Subcutaneous abdominal adipose tissue (tissue), 5 donors: ENCODE measurements around the gene CBFA2T3.

Experiments used
- H3K27ac ChIP-seq: one replicate; pipeline ENCODE4 v1.7.0; 2013; ENCODE audit warnings: low read depth, mild to moderate bottlenecking, inconsistent platforms, low read length, moderate library complexity
- H3K27me3 ChIP-seq, 5 donors: one replicate each; pipeline ENCODE4 v1.7.0; 2013; ENCODE audit warnings: low read length in 5 of 5, inconsistent platforms in 1 of 5; ENCODE audit not compliant: control insufficient read depth in 5 of 5, insufficient read depth in 4 of 5
- H3K36me3 ChIP-seq, 5 donors: one replicate each; pipeline ENCODE4 v1.7.0; 2013; ENCODE audit warnings: low read length in 5 of 5; ENCODE audit not compliant: control insufficient read depth in 5 of 5, insufficient read depth in 5 of 5
- H3K4me1 ChIP-seq, 5 donors: one replicate each; pipeline ENCODE4 v1.7.0; 2013; ENCODE audit warnings: low read length in 5 of 5, mild to moderate bottlenecking in 3 of 5, moderate library complexity in 1 of 5; ENCODE audit not compliant: control insufficient read depth in 5 of 5, insufficient read depth in 5 of 5
- H3K4me3 ChIP-seq, 5 donors: one replicate each; pipeline ENCODE4 v1.7.0; 2013; ENCODE audit warnings: low read length in 5 of 5, low read depth in 1 of 5
- H3K9ac ChIP-seq, 5 donors: one replicate each; pipeline ENCODE4 v1.7.0; 2013; ENCODE audit warnings: low read length in 5 of 5, mild to moderate bottlenecking in 4 of 5, moderate library complexity in 3 of 5
- H3K9me3 ChIP-seq, 5 donors: one replicate each; pipeline ENCODE4 v1.7.0; 2013; ENCODE audit warnings: low read length in 5 of 5; ENCODE audit not compliant: control insufficient read depth in 5 of 5
- donor health status: healthy.
- donor health status: healthy.
- donor health status: healthy.
- donor health status: healthy.
- donor health status: healthy.

Gene CBFA2T3

DNA sequence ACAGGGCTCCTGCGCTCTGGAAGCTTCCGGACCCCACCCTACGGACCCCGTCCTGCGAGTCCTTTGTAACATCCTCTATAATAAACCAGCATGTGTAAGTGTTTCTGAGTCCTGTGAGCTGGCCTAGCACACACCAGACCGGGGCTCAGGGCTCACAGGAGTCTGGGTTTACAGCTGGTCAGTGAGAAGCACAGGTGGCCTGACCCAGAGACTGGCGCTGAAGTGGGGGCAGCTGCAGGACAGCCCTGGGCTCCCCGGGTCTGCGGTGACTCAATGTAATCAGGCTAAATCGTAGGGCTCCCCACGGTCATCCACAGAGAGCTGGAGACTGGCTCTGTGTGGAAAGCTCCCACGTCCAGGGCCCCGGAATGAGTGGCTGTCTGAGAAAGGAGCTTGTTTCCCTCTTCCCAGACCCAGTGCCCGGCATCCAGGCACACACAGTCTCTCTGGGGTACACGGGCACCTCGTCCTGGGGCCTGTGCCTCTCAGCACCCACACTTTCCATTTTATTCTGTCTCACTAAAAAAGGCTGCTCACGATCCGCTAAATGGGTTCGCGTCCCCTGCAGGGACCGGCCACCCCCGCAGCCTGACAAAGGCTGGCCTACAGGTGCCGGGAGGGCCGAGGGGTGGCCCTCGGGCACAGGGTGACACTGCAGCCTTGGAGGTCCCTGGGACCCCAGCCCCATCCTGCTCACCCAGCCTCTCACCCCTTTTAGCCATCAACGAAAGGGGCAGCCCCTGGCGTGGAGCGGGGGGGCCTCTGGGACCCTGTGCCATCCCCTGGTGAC, 18.9 kb upstream of the CBFA2T3 start:
- no peak overlapping the region for H3K9ac ChIP-seq
- H3K36me3 ChIP-seq, result no peaks in the 10 kb centered on the region
- no peak overlapping the region for H3K4me3 ChIP-seq
- peaks cover 0 to 6% (median 4%) of the 10 kb centered on the region in 5 donors for H3K4me1 ChIP-seq
- H3K27ac ChIP-seq, result no peak overlapping the region
- peaks cover 18 to 54% (median 44%) of the 10 kb centered on the region in 5 donors for H3K27me3 ChIP-seq
- H3K9me3 ChIP-seq, result peaks cover 9 to 38% (median 30%) of the 10 kb centered on the region in 5 donors

DNA sequence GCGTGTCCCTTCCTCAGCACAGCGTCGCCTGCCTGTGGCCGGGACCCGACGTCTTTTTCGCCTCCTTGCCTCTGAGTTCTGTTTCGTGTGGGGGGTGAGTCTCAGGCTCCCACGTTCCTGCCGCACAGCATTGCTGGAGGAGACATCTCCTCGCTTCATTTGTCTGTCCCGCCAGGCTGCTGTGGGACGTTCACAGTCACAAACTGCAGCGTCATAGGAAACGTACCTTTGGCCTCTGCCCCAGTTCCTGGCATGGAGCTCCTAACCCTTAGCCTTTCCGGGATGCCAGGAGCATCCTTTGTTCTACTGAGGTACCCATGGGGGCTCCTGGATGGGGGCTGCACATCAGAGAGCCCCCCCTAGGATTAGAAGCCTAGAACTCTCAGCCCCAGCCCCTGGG, 18.2 kb upstream of the CBFA2T3 start:
- peaks cover 21 to 54% (median 47%) of the 10 kb centered on the region in 5 donors for H3K27me3 ChIP-seq
- H3K4me1 ChIP-seq, result peaks cover 0 to 6% (median 4%) of the 10 kb centered on the region in 5 donors
- H3K4me3 ChIP-seq, result no peak overlapping the region
- no peak overlapping the region for H3K27ac ChIP-seq
- no peak overlapping the region for H3K9ac ChIP-seq
- H3K9me3 ChIP-seq, result peaks cover 9 to 31% (median 22%) of the 10 kb centered on the region in 5 donors
- H3K36me3 ChIP-seq, result no peaks in the 10 kb centered on the region

DNA sequence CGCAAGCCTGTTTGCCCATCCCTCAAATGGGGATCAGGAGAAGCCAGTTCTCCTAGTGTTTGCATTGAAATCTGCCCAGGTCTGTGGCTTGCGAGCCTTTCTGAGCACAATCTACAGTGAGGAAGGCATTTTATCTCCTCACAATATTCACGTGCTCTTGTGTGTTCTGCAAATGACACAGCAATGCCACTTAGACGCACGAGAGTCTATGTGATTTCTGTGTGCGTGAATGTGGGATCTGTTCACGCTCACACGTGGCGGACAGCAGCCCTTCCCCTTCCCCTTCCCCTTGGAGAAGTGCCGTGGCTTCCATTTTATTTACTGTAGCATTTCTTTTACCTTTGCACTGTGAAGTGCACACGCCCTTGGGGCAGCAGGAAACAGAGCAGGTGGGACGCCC, 17.7 kb upstream of the CBFA2T3 start:
- Histone ChIP-seq H3K4me1 (peaks cover 0 to 6% (median 4%) of the 10 kb centered on the region in 5 donors), H3K27ac (no peak overlapping the region), H3K36me3 (no peaks in the 10 kb centered on the region), H3K27me3 (peaks cover 21 to 54% (median 46%) of the 10 kb centered on the region in 5 donors), H3K4me3 (no peak overlapping the region), H3K9ac (no peak overlapping the region), H3K9me3 (peaks cover 6 to 26% (median 18%) of the 10 kb centered on the region in 5 donors)

DNA sequence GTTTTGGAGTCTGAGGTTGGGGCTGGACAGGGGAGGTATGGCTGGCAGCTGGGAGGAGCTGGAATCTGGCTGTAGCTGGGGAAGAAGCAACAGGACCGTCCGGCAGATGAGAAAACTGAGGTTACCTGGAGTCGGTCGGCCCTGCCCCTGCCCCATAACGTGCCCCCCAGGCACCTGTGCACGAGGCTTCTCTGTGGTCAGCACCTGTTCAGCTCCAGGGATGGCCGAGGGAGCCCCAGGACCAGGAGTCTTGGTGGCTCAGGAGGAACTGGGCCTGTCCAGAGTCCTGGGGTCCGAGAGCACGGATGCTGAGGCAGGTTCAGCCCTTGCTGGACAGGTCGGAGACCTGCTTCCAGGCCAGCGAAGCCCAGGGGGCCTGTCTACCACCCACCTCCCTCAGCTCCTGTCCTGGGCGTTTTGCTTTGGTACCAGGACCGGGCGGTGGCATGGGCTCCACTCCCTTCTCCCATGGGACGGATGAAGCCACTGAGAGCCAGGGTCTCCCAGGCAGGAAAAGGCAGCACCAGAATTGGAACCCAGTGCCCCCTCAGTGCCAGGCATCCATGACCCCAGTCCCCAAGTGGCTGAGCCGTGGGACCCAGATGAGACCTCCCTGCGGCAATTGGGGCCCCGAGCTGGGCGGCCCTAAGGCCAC, 17.1 kb upstream of the CBFA2T3 start:
- Histone ChIP-seq H3K27me3 (peaks cover 21 to 56% (median 46%) of the 10 kb centered on the region in 5 donors), H3K27ac (no peak overlapping the region)

DNA sequence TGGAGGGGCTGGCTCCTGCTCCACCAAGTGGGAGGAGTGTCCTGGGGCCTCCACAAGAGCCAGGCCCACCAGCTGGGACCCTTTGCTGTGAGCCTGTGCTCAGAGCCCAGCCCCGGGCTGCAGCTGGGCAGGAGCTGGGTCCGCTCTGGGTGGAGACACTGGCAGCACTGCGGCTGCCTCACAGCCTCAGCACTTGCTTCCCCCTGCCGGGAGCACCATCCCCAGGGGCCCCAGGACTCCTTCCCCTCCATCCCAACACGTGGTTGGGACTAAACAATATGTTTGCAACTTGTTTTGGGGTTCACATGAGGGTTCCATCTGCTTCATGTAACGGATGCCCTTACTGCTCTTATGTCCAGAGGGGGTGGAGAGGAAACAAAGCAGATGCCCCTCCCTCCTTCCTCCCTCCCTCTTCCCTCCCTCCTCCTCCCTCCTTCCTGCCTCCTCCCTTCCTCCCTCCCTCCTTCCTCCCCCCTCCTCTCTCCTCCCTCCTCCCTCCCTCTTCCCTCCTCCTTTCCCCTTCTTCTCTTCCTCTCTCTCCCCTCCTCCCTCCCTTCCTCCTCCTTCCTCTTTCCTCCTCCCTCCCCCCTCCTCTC, 16.3 kb upstream of the CBFA2T3 start:
- Histone ChIP-seq H3K9ac (no peak overlapping the region), H3K36me3 (no peaks in the 10 kb centered on the region), H3K4me1 (peaks cover 0 to 6% (median 0%) of the 10 kb centered on the region in 5 donors), H3K4me3 (no peak overlapping the region), H3K27ac (no peak overlapping the region), H3K9me3 (peaks cover 3 to 17% (median 13%) of the 10 kb centered on the region in 5 donors), H3K27me3 (peaks cover 21 to 56% (median 46%) of the 10 kb centered on the region in 5 donors)

More for the DNA sequence above, 17.1 kb upstream of the CBFA2T3 start:
- no peaks in the 10 kb centered on the region for H3K36me3 ChIP-seq
- H3K9me3 ChIP-seq, result peaks cover 5 to 24% (median 18%) of the 10 kb centered on the region in 5 donors
- peaks cover 0 to 6% (median 1%) of the 10 kb centered on the region in 5 donors for H3K4me1 ChIP-seq
- H3K4me3 ChIP-seq, result no peak overlapping the region
- H3K9ac ChIP-seq, result no peak overlapping the region

DNA sequence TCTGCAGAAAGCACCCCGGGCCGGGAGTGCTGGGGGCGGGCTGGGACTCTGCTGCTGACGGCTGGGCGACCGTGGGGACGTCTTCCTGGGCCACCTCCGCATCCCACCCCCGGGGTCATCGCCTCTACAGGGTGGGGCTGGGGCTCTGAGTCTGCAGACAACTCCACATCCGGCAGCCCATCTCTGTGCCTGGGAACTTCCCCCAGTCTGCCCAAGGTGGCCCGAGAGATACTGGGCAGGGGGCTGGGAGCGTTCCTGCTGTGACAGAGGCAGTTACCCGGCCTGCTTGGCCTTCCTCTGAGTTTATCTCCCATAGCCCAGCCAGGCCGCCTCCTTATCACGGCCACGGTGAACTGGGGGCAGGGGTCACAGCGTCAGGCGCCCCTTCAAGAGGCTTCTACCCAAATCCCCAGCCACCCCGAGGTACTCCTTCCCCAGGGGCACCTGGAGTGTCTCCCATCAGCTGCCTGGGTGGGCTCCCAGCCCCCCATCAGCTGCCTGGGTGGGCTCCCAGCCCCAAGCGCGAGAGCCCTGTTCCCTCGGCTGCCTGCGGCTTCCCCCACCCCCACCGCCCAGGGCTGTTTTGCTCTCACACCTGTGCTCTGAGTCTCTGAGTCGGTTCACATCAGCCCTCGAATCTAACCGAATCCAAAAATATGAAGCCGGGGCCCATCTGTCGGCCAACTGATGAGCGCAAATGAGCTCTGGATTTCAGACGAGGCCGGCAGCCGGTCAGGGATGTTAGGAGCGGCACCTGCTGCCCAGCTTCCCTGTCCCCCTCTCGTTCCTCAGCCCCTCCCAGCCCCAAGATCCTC, 15.6 kb upstream of the CBFA2T3 start:
- peaks cover 21 to 56% (median 46%) of the 10 kb centered on the region in 5 donors for H3K27me3 ChIP-seq
- no peak overlapping the region for H3K27ac ChIP-seq
- peaks cover 0 to 6% (median 0%) of the 10 kb centered on the region in 5 donors for H3K4me1 ChIP-seq

DNA sequence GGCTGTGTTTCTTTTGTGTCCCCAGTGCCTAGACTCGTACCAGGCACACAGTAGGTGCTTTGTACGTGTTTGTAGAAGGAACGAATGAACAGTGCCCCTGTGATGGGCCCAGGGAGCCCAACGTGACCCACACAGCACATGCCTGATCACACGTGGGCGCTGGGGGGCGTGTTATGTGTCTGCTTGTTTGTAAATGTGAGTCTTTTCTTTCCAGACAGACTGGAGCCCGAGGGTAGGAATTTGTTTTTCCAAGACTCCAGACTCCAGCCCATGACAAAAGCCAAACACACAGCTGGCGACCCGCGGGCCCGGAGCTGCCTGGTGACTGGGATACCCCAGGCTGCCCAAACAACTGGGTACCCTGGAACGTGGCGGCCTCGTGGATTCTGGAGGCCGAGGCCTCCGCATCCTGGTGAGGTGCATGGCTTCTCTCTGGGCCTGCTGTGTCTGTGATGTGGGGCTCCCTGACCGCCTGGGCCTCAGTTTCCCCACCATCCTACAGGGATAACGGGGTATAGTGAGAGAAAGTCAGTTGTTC, 14.9 kb upstream of the CBFA2T3 start:
- H3K27me3 ChIP-seq, result peaks cover 21 to 53% (median 43%) of the 10 kb centered on the region in 5 donors
- H3K36me3 ChIP-seq, result no peaks in the 10 kb centered on the region
- peaks cover 0 to 3% (median under 1%) of the 10 kb centered on the region in 5 donors for H3K9me3 ChIP-seq
- H3K4me3 ChIP-seq, result no peak overlapping the region
- H3K27ac ChIP-seq, result no peak overlapping the region
- H3K4me1 ChIP-seq, result peaks cover 0 to 6% (median 0%) of the 10 kb centered on the region in 5 donors
- H3K9ac ChIP-seq, result no peak overlapping the region

More for the DNA sequence above, 15.6 kb upstream of the CBFA2T3 start:
- H3K9ac ChIP-seq, result no peak overlapping the region
- H3K36me3 ChIP-seq, result no peaks in the 10 kb centered on the region
- H3K9me3 ChIP-seq, result peaks cover under 1 to 9% (median 7%) of the 10 kb centered on the region in 5 donors
- no peak overlapping the region for H3K4me3 ChIP-seq

DNA sequence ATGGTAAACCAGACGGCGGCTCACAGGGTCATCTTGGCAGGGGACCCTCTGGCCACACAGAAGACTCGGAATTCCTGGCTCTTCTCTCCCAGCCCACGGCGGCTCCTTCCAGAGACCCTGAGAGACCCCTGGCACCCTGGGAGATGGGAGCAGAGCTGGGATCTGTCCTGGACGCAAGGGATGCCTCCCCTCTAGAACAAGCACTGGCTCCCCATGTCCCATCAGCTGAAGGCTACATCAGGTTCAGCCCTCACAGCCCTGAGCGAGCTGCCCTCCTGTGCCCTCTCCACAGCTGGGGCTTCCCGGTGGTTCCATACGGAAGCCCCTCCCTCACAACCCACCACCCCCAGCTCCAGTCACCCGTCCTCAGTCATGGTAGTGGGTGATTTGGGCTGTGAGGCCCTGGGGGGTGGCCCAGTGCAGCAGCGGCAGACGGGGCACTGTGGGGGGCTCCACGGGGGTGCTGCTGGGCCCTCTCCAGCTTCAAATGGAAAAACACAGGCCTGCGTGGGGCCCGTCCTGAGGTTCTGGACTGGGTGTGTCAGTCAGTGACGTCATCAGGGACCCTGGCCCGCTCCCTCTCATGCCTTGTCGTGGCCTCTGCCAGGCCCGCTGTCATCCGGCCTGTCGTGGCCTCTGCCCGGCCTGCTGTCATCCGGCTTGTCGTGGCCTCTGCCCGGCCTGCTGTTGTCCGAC, 13.0 kb upstream of the CBFA2T3 start:
- no peak overlapping the region for H3K9ac ChIP-seq
- H3K9me3 ChIP-seq, result no peaks in the 10 kb centered on the region
- peaks cover 21 to 52% (median 40%) of the 10 kb centered on the region in 5 donors for H3K27me3 ChIP-seq
- H3K27ac ChIP-seq, result no peak overlapping the region
- H3K4me1 ChIP-seq, result peaks cover 0 to 6% (median 0%) of the 10 kb centered on the region in 5 donors
- H3K4me3 ChIP-seq, result no peak overlapping the region
- H3K36me3 ChIP-seq, result no peaks in the 10 kb centered on the region
